Left lung (tissue), 10 donors: Measurements from ENCODE around the gene PLAC9. TPM values are rescaled to one million over a fixed set of nuclear protein-coding genes. Genes with fewer than 3 reads are reported as not detected.
A peak's percentile ranks its signal among the peaks of the same experiment; 100 is the strongest.

ENCODE experiments used
- ATAC-seq: fragments of 200-7000 bp; cut with Tn5 transposase; one replicate; pipeline ENCODE4 v1.9.1; 2020; ENCODE audit warnings: moderate library complexity
- DNase-seq, 4 donors: peaks; one replicate each; pipeline ENCODE4 v3.0.0-alpha.2; 2013 to 2020
- H3K27ac ChIP-seq, 2 donors: fragments of 200-600 bp; sonication (generic) in 1 of 2; one replicate each; pipeline versions ENCODE4 v1.5.0 to v1.8.0; 2020 to 2021
- H3K27me3 ChIP-seq, 2 donors: fragments of 200-600 bp; sonication (generic) in 1 of 2; one replicate each; pipeline versions ENCODE4 v1.5.0 to v1.8.0; 2020 to 2021
- H3K36me3 ChIP-seq, 2 donors: fragments of 200-600 bp; sonication (generic) in 1 of 2; one replicate each; pipeline versions ENCODE4 v1.5.0 to v1.8.0; 2020 to 2021
- H3K4me1 ChIP-seq, 2 donors: fragments of 200-600 bp; one replicate each; pipeline ENCODE4 v1.8.0; 2021
- H3K4me3 ChIP-seq, 2 donors: fragments of 200-600 bp; sonication (generic) in 1 of 2; one replicate each; pipeline versions ENCODE4 v1.5.0 to v1.8.0; 2020 to 2021; ENCODE audit warnings: mild to moderate bottlenecking in 1 of 2
- H3K9me3 ChIP-seq, 2 donors: fragments of 200-600 bp; sonication (generic) in 1 of 2; one replicate each; pipeline versions ENCODE4 v1.5.0 to v1.8.0; 2020 to 2021
- CTCF ChIP-seq, 2 donors: fragments of 200-600 bp; sonication (generic) in 1 of 2; IDR thresholded peaks; one replicate each; pipeline versions ENCODE4 v1.5.0 to v1.8.0; 2021; ENCODE audit warnings: antibody characterized with exemption in 2 of 2
- intact Hi-C, 2 donors: fragments of 100-400 bp; cut with DNase I; formaldehyde crosslinking; loops; one replicate each; pipeline versions ENCODE4 v1.11.2 to v1.14.2; 2022
- polyA plus RNA-seq, 6 donors: library from polyadenylated mRNA; unstranded; fragments of 120-200 nt; gene quantifications; one replicate each; pipeline ENCODE4 v1.2.1, GENCODE V29; 2013; ENCODE audit not compliant: insufficient read length in 6 of 6
- total RNA-seq, 2 donors: library from RNA; stranded (reverse); fragmentation: NEBNext Ultra II Directional; extraction: Animal tissue kit (Norgen Biotek cat#: 25700); gene quantifications; one replicate each; pipeline ENCODE4 v1.2.1, GENCODE V29; 2021
- donor health status: DM: no; HTN: yes; CAD: no.
- donor health status: DM: no; HTN: no; CAD: no.

Gene PLAC9
- total and polyA plus RNA-seq, 8 donors = 35.0 to 72.4 (median 50.6) TPM

- no peak overlapping the region for H3K4me3 ChIP-seq
- peaks cover under 1 to 44% of the 10 kb centered on the region in 2 donors for H3K4me1 ChIP-seq
- intact Hi-C loops = no loop called here
- TF ChIP-seq CTCF (IDR thresholded peaks at IDR 0.05) = no peak
- DNase-seq (no peak), ATAC-seq (peak; percentile 46)
- H3K27me3 ChIP-seq = no peaks in the 10 kb centered on the region
- peak overlapping the region in 1 of 2 donors; percentile 33 for H3K27ac ChIP-seq
- peaks cover 0 to 18% of the 10 kb centered on the region in 2 donors for H3K36me3 ChIP-seq
- no peaks in the 10 kb centered on the region for H3K9me3 ChIP-seq
These were observed 45.5 kb downstream of the PLAC9 start for GRCh38 chr10:80177781-80178636.

DNA sequence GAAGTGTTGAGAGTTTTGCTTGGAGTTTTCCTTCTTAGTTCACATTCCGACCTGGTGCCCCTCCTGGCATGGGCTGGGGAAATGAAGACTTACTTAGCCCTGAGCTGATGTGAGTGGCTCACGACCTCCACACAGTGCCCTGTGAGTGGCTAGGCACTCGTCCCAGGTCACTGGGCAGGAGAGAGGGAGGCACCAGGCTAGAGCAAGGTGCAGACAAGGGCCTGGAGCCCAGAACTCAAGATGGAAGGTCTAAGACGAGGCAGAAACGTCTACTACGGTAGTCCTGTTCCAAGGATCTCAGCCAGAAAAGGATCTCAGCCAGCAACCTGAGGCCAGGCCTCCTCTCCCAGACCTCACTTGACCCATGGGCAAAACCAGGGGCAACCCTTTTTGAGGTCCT, 50.5 kb downstream of the PLAC9 start:
- intact Hi-C loops = no loop called here

GRCh38 chr10:80183436-80183835, 50.9 kb downstream of the PLAC9 start:
- Histone ChIP-seq H3K4me1 (peaks cover 8 to 59% of the 10 kb centered on the region in 2 donors), H3K36me3 (peaks cover 0 to 12% of the 10 kb centered on the region in 2 donors), H3K27me3 (no peaks in the 10 kb centered on the region), H3K4me3 (no peak overlapping the region), H3K9me3 (no peaks in the 10 kb centered on the region), H3K27ac (peak overlapping the region in 1 of 2 donors; percentile 13)
- intact Hi-C loops = no loop called here
- no peak for DNase-seq
- no peak for TF ChIP-seq CTCF (IDR thresholded peaks at IDR 0.05)
- no peak for ATAC-seq

More for the DNA sequence above, 50.5 kb downstream of the PLAC9 start:
- Histone ChIP-seq H3K27me3 (no peaks in the 10 kb centered on the region), H3K9me3 (no peaks in the 10 kb centered on the region), H3K4me1 (peaks cover 6 to 59% of the 10 kb centered on the region in 2 donors), H3K4me3 (no peak overlapping the region), H3K36me3 (peaks cover 0 to 12% of the 10 kb centered on the region in 2 donors), H3K27ac (peak overlapping the region in 1 of 2 donors; percentile 13)
- no peak for TF ChIP-seq CTCF (IDR thresholded peaks at IDR 0.05)
- DNase-seq = peak in 1 of 4 donors; percentile 20
- ATAC-seq = no peak

- TF ChIP-seq CTCF (IDR thresholded peaks at IDR 0.05) = no peak
- no peaks in the 10 kb centered on the region for H3K27me3 ChIP-seq
These were observed 51.8 kb downstream of the PLAC9 start for GRCh38 chr10:80184291-80184690.

GRCh38 chr10:80185578-80186299, 53.2 kb downstream of the PLAC9 start:
- no peak for TF ChIP-seq CTCF (IDR thresholded peaks at IDR 0.05)
- peaks cover 13 to 78% of the 10 kb centered on the region in 2 donors for H3K4me1 ChIP-seq

More at GRCh38 chr10:80184291-80184690, 51.8 kb downstream of the PLAC9 start:
- Histone ChIP-seq H3K9me3 (no peaks in the 10 kb centered on the region), H3K27ac (no peak overlapping the region), H3K36me3 (peaks cover 0 to 12% of the 10 kb centered on the region in 2 donors), H3K4me3 (no peak overlapping the region), H3K4me1 (peaks cover 13 to 66% of the 10 kb centered on the region in 2 donors)
- DNase-seq = no peak
- ATAC-seq = no peak
- intact Hi-C loops = no loop called here

More at GRCh38 chr10:80185578-80186299, 53.2 kb downstream of the PLAC9 start:
- Histone ChIP-seq H3K4me3 (no peak overlapping the region), H3K27me3 (no peaks in the 10 kb centered on the region), H3K27ac (peak overlapping the region in 1 of 2 donors; percentile 18), H3K36me3 (no peaks in the 10 kb centered on the region), H3K9me3 (no peaks in the 10 kb centered on the region)
- DNase-seq = no peak
- intact Hi-C loops = no loop called here
- ATAC-seq = no peak
